Raji (cell line): Measurements from ENCODE around the gene CCT2.

Experiments
- POLR2A ChIP-seq: IDR thresholded peaks from 2 replicates; pipeline ENCODE4 v1.6.1; 2011; ENCODE audit warnings: low read depth, low read length, control low read depth; ENCODE audit not compliant: insufficient read depth

Gene CCT2

GRCh38 chr12:69585189-69586062, at the start of gene CCT2:
CCT2 (plus strand) TSS chr12:69585459; CDS start chr12:69585522, 63 bp downstream.
- TF ChIP-seq POLR2A = peak; percentile 100

GRCh38 chr12:69540987-69541386, 44.3 kb upstream of the CCT2 start:
- TF ChIP-seq POLR2A = no peak

DNA sequence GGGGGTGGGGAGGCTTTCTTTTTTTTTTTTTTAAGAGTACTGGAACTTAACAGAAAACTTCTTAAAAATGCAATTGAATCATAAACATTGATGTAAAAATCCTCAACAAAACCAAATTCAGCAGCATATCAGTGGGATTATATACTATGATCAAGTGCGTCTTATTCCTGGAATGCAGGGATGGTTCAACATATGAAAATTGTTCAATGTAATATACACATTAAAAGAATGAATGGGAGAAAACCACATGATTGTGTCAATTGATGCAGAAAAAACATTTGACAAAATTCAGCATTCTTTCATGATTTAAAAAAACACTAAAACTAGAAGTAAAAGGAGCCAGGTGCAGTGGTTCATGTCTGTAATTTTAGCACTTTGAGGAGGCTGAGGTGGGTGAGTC, 41.2 kb upstream of the CCT2 start:
- TF ChIP-seq POLR2A = no peak

DNA sequence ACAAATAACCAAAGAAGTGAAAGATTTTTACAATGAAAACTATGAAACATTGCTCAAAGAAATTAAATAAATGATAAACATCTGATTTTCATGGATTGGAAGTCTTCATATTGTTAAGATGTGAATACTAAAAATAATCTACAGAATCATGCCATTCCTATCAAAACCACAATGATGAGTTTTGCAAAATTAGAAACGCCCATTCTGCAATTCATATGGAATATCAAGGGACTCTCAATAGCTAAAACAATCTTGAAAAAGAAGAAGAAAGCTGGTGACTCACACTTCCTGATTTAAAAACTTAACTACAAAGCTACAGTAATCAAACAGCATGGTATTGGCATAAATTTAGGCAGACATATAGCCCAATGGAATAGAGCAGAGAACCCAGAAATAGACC, 40.2 kb upstream of the CCT2 start:
- TF ChIP-seq POLR2A = no peak

DNA sequence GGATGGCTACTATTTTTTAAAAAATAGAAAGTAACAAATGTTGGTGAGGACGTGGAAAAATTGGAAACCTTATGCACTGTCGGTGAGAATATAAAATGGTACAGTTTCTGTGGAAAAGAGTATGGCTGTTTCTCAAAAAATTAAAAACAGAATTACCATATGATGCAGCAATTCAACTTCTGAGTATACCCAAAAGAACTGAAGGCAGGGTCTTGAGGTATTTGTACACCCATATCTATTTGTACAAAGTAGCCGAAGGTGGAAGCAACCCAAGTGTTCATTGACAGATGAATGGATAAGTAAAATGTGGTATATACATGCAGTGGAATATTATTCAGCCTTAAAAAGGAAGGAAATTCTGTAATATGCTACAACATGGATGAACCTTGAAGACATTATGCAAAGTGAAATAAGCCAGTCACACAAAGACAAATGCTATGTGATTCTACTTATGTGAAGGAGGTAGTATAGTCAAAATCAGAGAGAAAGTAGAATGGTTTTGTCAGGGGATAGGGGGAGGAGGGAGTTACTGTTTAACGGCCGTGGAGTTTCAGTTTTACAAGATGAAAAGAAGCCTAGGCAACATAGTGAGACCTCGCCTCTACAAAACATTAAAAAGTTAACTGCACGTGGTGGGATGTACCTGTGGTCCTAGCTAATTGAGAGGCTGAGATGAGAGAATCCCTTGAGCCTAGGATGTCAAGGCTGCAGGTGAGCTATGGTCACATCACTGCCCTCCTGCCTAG, 38.4 kb upstream of the CCT2 start:
- TF ChIP-seq POLR2A = no peak

GRCh38 chr12:69548687-69549086, 36.6 kb upstream of the CCT2 start:
- no peak for TF ChIP-seq POLR2A

DNA sequence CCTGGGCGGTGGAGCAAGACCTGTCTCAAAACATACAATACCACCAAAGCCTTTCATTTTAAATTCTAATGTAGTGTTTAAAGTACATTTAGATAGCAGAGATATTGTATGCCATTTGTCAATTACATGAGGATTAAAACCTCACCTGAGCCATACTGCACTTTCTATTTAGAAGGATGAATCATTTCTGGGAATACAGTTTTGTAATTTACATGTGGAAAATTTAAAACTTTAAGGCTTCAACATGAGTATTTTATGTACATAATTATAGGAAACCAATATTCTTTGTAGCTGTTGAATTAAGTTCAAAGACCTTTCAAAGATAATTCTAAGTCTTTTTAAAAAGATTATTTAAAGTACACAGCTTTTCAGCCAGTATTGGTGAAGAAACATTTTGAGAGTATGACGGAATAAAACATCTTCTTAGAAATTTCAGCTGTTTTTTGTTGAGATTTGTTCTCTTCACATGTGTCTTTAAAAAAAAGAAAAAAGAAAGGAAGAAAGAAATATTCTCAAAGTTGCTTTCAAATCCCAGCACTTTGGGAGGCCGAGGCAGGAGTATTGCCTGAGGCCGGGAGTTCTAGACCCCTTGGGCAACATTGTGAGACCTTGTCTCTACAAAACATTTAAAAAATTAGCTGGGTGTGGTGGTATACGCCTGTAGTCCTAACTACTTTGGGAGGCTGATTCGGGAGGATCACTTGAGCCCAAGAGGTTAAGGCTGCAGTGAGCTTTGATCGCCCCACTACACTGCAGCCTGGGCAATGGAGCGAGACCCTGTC, 34.5 kb upstream of the CCT2 start:
- TF ChIP-seq POLR2A = no peak

GRCh38 chr12:69553628-69554248, 31.5 kb upstream of the CCT2 start:
- TF ChIP-seq POLR2A = no peak

DNA sequence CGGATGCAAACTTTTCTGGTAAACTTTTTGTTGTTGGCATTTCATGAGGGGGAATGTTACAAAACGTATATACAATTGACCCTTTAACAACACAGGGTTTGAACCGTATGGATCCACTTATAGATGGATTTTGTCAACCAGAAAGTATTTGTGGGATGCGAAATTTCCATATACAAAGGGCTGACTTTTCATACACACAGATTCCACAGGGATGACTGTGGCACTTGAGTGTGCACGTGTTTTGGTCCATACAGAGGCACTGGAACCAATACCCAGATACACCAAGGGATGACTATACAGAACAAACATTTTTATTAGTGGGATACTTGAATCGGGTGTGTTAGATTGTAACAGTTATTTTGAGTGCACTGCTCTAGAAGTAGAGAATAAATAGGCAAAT, 29.8 kb upstream of the CCT2 start:
- TF ChIP-seq POLR2A = no peak

GRCh38 chr12:69556383-69556782, 28.9 kb upstream of the CCT2 start:
- no peak for TF ChIP-seq POLR2A

GRCh38 chr12:69563166-69563762, 22.0 kb upstream of the CCT2 start:
- no peak for TF ChIP-seq POLR2A

DNA sequence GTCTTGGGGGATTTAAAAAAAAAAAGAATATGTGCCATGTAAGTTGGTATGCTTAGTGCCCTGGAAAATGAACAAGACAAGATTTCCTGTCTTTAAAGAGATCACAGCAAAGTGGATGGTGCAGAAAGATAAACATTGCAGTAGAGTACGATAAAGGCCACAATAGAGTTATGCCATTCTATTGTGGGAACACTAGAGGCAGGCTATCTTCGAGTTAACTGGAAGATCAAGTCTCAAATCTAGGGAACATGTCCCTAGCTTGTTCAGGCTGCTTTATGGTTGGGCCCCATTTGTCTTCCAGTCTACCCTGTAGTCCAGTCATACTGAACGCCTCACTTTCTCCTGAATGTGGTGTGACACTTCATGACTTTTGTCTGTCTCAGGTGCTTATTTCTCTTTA, 18.7 kb upstream of the CCT2 start:
- no peak for TF ChIP-seq POLR2A

GRCh38 chr12:69569236-69569635, 16.0 kb upstream of the CCT2 start:
- TF ChIP-seq POLR2A = no peak

GRCh38 chr12:69570000-69570516, 15.2 kb upstream of the CCT2 start:
- TF ChIP-seq POLR2A = no peak

- TF ChIP-seq POLR2A = no peak
Measured at GRCh38 chr12:69570545-69571399, 14.5 kb upstream of the CCT2 start.
